GM12891 (cell line): ENCODE measurements around the gene SIRT2.

Source experiments
- PAX5 ChIP-seq: IDR thresholded peaks from 2 replicates; pipeline ENCODE4 v1.6.1; 2011; ENCODE audit warnings: low read length, moderate library complexity, mild to moderate bottlenecking; ENCODE audit not compliant: insufficient read depth, severe bottlenecking
- POLR2A ChIP-seq: IDR thresholded peaks from 2 replicates; pipeline ENCODE4 v1.6.1; 2011; ENCODE audit warnings: low read depth, low read length, control low read depth
- POLR2AphosphoS5 ChIP-seq: IDR thresholded peaks from 2 replicates; pipeline ENCODE4 v1.6.1; 2011; ENCODE audit warnings: low read depth, low read length, control low read depth
- POU2F2 ChIP-seq: IDR thresholded peaks from 2 replicates; pipeline ENCODE4 v1.6.1; 2011; ENCODE audit warnings: low read depth, mild to moderate bottlenecking, control low read depth, low read length, moderate library complexity
- TAF1 ChIP-seq: IDR thresholded peaks from 2 replicates; pipeline ENCODE4 v1.6.1; 2011; ENCODE audit warnings: low read depth, low read length, control low read depth

DNA sequence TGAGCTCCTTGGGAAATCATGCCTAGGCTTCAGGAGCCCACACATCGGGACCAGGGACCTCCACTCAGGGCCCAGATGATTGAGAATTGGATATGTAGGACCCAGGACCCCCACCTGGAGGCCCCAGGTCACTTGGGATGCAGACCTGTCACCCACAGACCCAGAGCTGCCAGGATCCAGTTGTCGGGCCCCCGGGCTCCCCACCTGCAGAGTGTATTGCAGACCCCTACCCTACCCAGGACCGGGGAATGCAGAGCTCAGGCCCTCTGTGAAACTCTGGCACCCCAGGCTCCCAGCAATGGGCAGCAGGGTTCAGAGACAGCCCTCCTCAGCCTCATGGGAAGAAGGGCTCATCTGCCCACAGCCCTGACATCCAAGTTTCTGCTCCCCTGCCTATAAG is 6.2 kb upstream of the SIRT2 start:
- TF ChIP-seq POLR2A, result no peak
- TF ChIP-seq POLR2AphosphoS5, result no peak
- TF ChIP-seq TAF1, result no peak
- no peak for TF ChIP-seq PAX5
- no peak for TF ChIP-seq POU2F2
